K562 (cell line): Measurements from ENCODE around the gene EFNA5. TPM values are rescaled to one million over a fixed set of nuclear protein-coding genes. Genes with fewer than 3 reads are reported as not detected.

Experiments
- CTBP1 ChIP-seq: fragments of 450-650 bp; IDR thresholded peaks from 2 replicates; pipeline ENCODE4 v1.6.1; 2016; ENCODE audit warnings: borderline replicate concordance
- EP300 ChIP-seq: IDR thresholded peaks from 2 replicates; pipeline ENCODE4 v1.6.1; 2012; ENCODE audit warnings: low read length, improper control_type of control experiment
- FIP1L1 ChIP-seq: fragments of 200-400 bp; formaldehyde crosslinking; IDR thresholded peaks from 2 replicates; pipeline ENCODE4 v1.6.1; 2018; ENCODE audit warnings: mild to moderate bottlenecking, low read depth, low read length; ENCODE audit not compliant: poor library complexity, severe bottlenecking
- GTF2E2 ChIP-seq: fragments of 200-800 bp; sonication (Bioruptor generic); IDR thresholded peaks from 2 replicates; pipeline ENCODE4 v1.6.1; 2016; ENCODE audit warnings: missing genetic modification characterization, missing compliant biosample characterization
- JUN ChIP-seq, 2 experiments: sonication (generic) in 1 of 2; formaldehyde crosslinking in 1 of 2; IDR thresholded peaks; 2 replicates each; pipeline versions ENCODE4 v1.6.1 to v1.8.0; 2012 to 2022; ENCODE audit warnings: borderline replicate concordance in 2 of 2, mild to moderate bottlenecking in 2 of 2, improper control_type of control experiment in 1 of 2, low read depth in 1 of 2, low read length in 1 of 2, missing genetic modification reagents in 1 of 2
- MAFF ChIP-seq: IDR thresholded peaks from 2 replicates; pipeline ENCODE4 v1.6.1; 2012; ENCODE audit warnings: low read length, improper control_type of control experiment
- MCM7 ChIP-seq, 2 experiments: fragments of 450-650 bp; IDR thresholded peaks; 2 replicates each; pipeline ENCODE4 v1.6.1; 2016 to 2018
- RCOR1 ChIP-seq, 2 experiments: IDR thresholded peaks; 2 replicates each; pipeline ENCODE4 v1.6.1; 2012; ENCODE audit warnings: low read depth in 2 of 2, low read length in 2 of 2, borderline replicate concordance in 1 of 2, improper control_type of control experiment in 1 of 2
- SIRT6 ChIP-seq: IDR thresholded peaks from one replicate; pipeline ENCODE4 v1.6.1; 2012; ENCODE audit warnings: low read depth, mild to moderate bottlenecking, control low read depth, inconsistent platforms, low read length, moderate library complexity
- SMARCE1 ChIP-seq: fragments of 450-650 bp; IDR thresholded peaks from 2 replicates; pipeline ENCODE4 v1.7.1; 2016; ENCODE audit warnings: mild to moderate bottlenecking
- ZNF584 ChIP-seq: fragments of 200-800 bp; sonication (Bioruptor generic); IDR thresholded peaks from 2 replicates; pipeline ENCODE4 v1.6.1; 2016; ENCODE audit warnings: low read depth, mild to moderate bottlenecking, missing genetic modification characterization, missing compliant biosample characterization
- polyA plus RNA-seq, 8 experiments: library from polyadenylated mRNA; depleted of rRNA in 4 of 8; stranded (reverse) in 5 of 8; unstranded in 3 of 8; fragments of >200 nt; fragmentation: Nextera tagmentation in 2 of 8; fragmentation: Illumina TruSeq in 1 of 8; extraction: Ambion mirVana in 2 of 8; extraction: Trizol in 1 of 8; gene quantifications; 2 replicates each; pipeline versions ENCODE4 v1.2.1 to v1.2.3, GENCODE V29; 2011 to 2014; ENCODE audit warnings: inconsistent platforms in 1 of 8, missing spikeins in 1 of 8
- total RNA-seq, 7 experiments: library from RNA; depleted of rRNA in 6 of 7; stranded (reverse); fragments of >200 nt in 6 of 7; fragmentation: Illumina TruSeq in 2 of 7; extraction: Trizol in 2 of 7; gene quantifications; 2 replicates each; pipeline versions ENCODE4 v1.2.1 to v1.2.3, GENCODE V29; 2011 to 2021; ENCODE audit warnings: low replicate concordance in 1 of 7
- TF ChIP-seq, protein P1 (sequence below): sonication (generic); formaldehyde crosslinking; IDR thresholded peaks from 2 replicates; pipeline ENCODE4 v1.8.0; 2022; ENCODE audit warnings: missing genetic modification reagents, mild to moderate bottlenecking, moderate library complexity, borderline replicate concordance

Gene EFNA5
- total and polyA plus RNA-seq, 9 of the 15 experiments (the other 6 are each of a cell fraction or from before 2014, with no cell fraction given), result 0.20 TPM; not detected in 8

- 0 out of 4 replicates have a peak, but pooled peaks of 1 of the 2 experiments have one; percentile 18 for TF ChIP-seq RCOR1 (IDR thresholded peaks at IDR 0.05; ENCODE audit: borderline replicate concordance in 1 of 2, low read depth in 2 of 2, low read length in 2 of 2)
- no peak for TF ChIP-seq GTF2E2 (tag)
- peak; percentile 32; the same call in 1 of the 2 replicates for TF ChIP-seq SMARCE1
- no peak for TF ChIP-seq SIRT6
- TF ChIP-seq FIP1L1, result no peak
- TF ChIP-seq, protein P1, sequence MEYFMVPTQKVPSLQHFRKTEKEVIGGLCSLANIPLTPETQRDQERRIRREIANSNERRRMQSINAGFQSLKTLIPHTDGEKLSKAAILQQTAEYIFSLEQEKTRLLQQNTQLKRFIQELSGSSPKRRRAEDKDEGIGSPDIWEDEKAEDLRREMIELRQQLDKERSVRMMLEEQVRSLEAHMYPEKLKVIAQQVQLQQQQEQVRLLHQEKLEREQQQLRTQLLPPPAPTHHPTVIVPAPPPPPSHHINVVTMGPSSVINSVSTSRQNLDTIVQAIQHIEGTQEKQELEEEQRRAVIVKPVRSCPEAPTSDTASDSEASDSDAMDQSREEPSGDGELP, result no peak
- no peak for TF ChIP-seq JUN (IDR thresholded peaks at IDR 0.05; ENCODE audit: borderline replicate concordance, low read depth, low read length)
- no peak for TF ChIP-seq JUN (CRISPR knock-in tag; IDR thresholded peaks at IDR 0.05; ENCODE audit: borderline replicate concordance)
- TF ChIP-seq ZNF584 (CRISPR knock-in tag), result no peak
- peak; percentile 40 for TF ChIP-seq EP300
- TF ChIP-seq CTBP1, result peak; percentile 51; the same call in 1 of the 2 replicates
- no peak for TF ChIP-seq MCM7 (IDR thresholded peaks at IDR 0.05)
- peak; percentile 93 for TF ChIP-seq MAFF
Observed at GRCh38 chr5:107466233-107466769, 204.4 kb downstream of the EFNA5 start (continued).
